Measurements from ENCODE around the gene CDH3.

CDH3 gene

GRCh38 chr16:68749432-68749831 lies 104.3 kb downstream of the CDH3 start:
- no peak for DNase-seq (ENCODE audit: insufficient read length, low spot score)
- TF ChIP-seq POLR2A (IDR thresholded peaks at IDR 0.05; ENCODE audit: low read depth, low read length) = no peak
- no peak for FAIRE-seq
